HEK293 (cell line): ENCODE data around the gene FTO.
A peak's percentile ranks its signal among the peaks of the same experiment; 100 is the strongest.

ENCODE experiments used
- GLI4 ChIP-seq: fragments of 450-650 bp; formaldehyde crosslinking; IDR thresholded peaks from 2 replicates; pipeline ENCODE4 v1.5.1; 2016; ENCODE audit warnings: missing biosample characterization, missing genetic modification characterization
- GLIS1 ChIP-seq: fragments of 450-650 bp; formaldehyde crosslinking; IDR thresholded peaks from 2 replicates; pipeline ENCODE4 v1.5.1; 2016; ENCODE audit warnings: missing biosample characterization, missing genetic modification characterization
- HOXD13 ChIP-seq: sonication (generic); formaldehyde crosslinking; IDR thresholded peaks from 2 replicates; pipeline ENCODE4 v1.8.0; 2022; ENCODE audit warnings: missing genetic modification reagents, borderline replicate concordance
- KLF1 ChIP-seq: fragments of 450-650 bp; formaldehyde crosslinking; IDR thresholded peaks from 2 replicates; pipeline ENCODE4 v1.5.1; 2016; ENCODE audit warnings: missing biosample characterization, missing genetic modification characterization
- RBAK ChIP-seq: fragments of 450-650 bp; formaldehyde crosslinking; IDR thresholded peaks from 2 replicates; pipeline ENCODE4 v1.5.1; 2016; ENCODE audit warnings: missing biosample characterization, missing genetic modification characterization
- TRIM28 ChIP-seq: IDR thresholded peaks from 2 replicates; pipeline ENCODE4 v1.6.1; 2011; ENCODE audit warnings: low read length, control low read depth, borderline replicate concordance
- WT1 ChIP-seq: fragments of 450-650 bp; formaldehyde crosslinking; IDR thresholded peaks from 2 replicates; pipeline ENCODE4 v1.5.1; 2016; ENCODE audit warnings: missing biosample characterization, missing genetic modification characterization
- ZBTB1 ChIP-seq: fragments of 450-650 bp; formaldehyde crosslinking; IDR thresholded peaks from 2 replicates; pipeline ENCODE4 v1.5.1; 2016; ENCODE audit warnings: missing biosample characterization, missing genetic modification characterization
- ZBTB7A ChIP-seq: fragments of 450-650 bp; formaldehyde crosslinking; IDR thresholded peaks from 2 replicates; pipeline ENCODE4 v1.5.1; 2016; ENCODE audit warnings: low read depth, missing biosample characterization, missing genetic modification characterization
- ZFP41 ChIP-seq: fragments of 450-650 bp; formaldehyde crosslinking; IDR thresholded peaks from 2 replicates; pipeline ENCODE4 v1.5.1; 2016; ENCODE audit warnings: missing biosample characterization, missing genetic modification characterization, borderline replicate concordance
- ZNF174 ChIP-seq: fragments of 450-650 bp; formaldehyde crosslinking; IDR thresholded peaks from 2 replicates; pipeline ENCODE4 v1.5.0; 2017; ENCODE audit warnings: missing biosample characterization, mild to moderate bottlenecking, missing genetic modification characterization
- ZNF2 ChIP-seq: fragments of 450-650 bp; formaldehyde crosslinking; IDR thresholded peaks from 2 replicates; pipeline ENCODE4 v1.5.1; 2016; ENCODE audit warnings: missing biosample characterization, missing genetic modification characterization
- ZNF202 ChIP-seq: fragments of 450-650 bp; formaldehyde crosslinking; IDR thresholded peaks from 2 replicates; pipeline ENCODE4 v1.5.1; 2016; ENCODE audit warnings: missing biosample characterization, missing genetic modification characterization, borderline replicate concordance
- ZNF510 ChIP-seq: fragments of 450-650 bp; formaldehyde crosslinking; IDR thresholded peaks from 2 replicates; pipeline ENCODE4 v1.5.1; 2018; ENCODE audit warnings: mild to moderate bottlenecking, missing genetic modification characterization, missing biosample characterization; ENCODE audit not compliant: insufficient replicate concordance
- ZNF549 ChIP-seq: fragments of 450-650 bp; IDR thresholded peaks from 2 replicates; pipeline ENCODE4 v1.5.1; 2018; ENCODE audit warnings: missing biosample characterization, missing genetic modification characterization, mild to moderate bottlenecking, inconsistent platforms, moderate library complexity
- ZNF585B ChIP-seq: fragments of 450-650 bp; formaldehyde crosslinking; IDR thresholded peaks from 2 replicates; pipeline ENCODE4 v1.5.1; 2016; ENCODE audit warnings: missing biosample characterization, missing genetic modification characterization
- ZNF596 ChIP-seq: fragments of 450-650 bp; IDR thresholded peaks from 2 replicates; pipeline ENCODE4 v1.5.0; 2018; ENCODE audit warnings: missing biosample characterization, mild to moderate bottlenecking, missing genetic modification characterization, moderate library complexity
- ZNF658 ChIP-seq: fragments of 450-650 bp; formaldehyde crosslinking; IDR thresholded peaks from 2 replicates; pipeline ENCODE4; 2016; ENCODE audit warnings: missing biosample characterization, missing genetic modification characterization
- TF ChIP-seq, protein P1 (sequence below): fragments of 450-650 bp; formaldehyde crosslinking; IDR thresholded peaks from 2 replicates; pipeline ENCODE4; 2016; ENCODE audit warnings: missing biosample characterization, missing genetic modification characterization
- TF ChIP-seq, protein P2 (sequence below): fragments of 450-650 bp; formaldehyde crosslinking; IDR thresholded peaks from 2 replicates; pipeline ENCODE4 v1.5.1; 2017; ENCODE audit warnings: missing biosample characterization, missing genetic modification characterization
- TF ChIP-seq, protein P3 (sequence below): fragments of 450-650 bp; formaldehyde crosslinking; IDR thresholded peaks from 2 replicates; pipeline ENCODE4 v1.5.1; 2016; ENCODE audit warnings: missing biosample characterization, missing genetic modification characterization
- TF ChIP-seq, protein P4 (sequence below): fragments of 450-650 bp; formaldehyde crosslinking; IDR thresholded peaks from 2 replicates; pipeline ENCODE4 v1.5.1; 2016; ENCODE audit warnings: missing biosample characterization, missing genetic modification characterization, borderline replicate concordance
- TF ChIP-seq, protein P5 (sequence below): fragments of 450-650 bp; formaldehyde crosslinking; IDR thresholded peaks from 2 replicates; pipeline ENCODE4 v1.5.1; 2016; ENCODE audit warnings: missing biosample characterization, missing genetic modification characterization, borderline replicate concordance
- TF ChIP-seq, protein P6 (sequence below): fragments of 450-650 bp; formaldehyde crosslinking; IDR thresholded peaks from 2 replicates; pipeline ENCODE4 v1.5.1; 2017; ENCODE audit warnings: missing biosample characterization, missing genetic modification characterization

The FTO gene

DNA sequence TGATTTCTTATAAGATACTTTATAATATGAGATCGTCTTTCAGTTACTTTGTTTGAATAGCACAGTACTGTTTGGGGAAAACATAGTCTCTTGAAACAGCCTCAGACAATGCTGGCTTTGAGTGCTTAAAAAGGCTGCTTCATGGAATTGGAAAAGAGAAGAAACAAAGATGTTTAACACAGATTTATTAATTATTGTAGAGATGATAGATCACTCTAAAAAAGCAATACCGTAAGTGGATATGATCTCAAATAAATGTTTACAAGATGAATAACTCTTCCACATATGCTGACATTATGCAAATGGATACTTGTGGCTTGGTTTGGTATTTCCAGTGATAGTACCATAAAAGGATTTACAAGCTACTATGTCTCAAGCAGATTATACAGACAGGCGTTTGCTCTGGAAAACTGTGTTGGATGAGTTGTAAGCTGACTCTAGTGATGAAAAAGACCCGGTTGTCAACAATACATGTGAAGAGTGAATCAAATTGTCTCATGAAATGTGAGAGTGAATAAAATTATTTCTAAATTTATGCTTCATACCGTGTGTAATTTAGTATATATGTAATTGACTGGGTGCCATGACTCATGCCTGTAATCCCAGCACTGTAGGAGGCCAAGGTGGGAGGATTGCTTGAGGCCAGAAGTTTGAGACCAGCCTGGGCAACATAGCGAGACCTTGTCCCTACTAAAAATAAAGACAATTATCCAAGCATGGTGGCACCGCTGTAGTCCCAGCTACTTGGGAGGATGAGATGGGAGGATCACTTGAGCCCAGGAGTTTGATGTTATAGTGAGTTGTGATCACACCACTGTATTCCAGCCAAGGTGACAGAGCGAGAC lies 105.4 kb downstream of the FTO start (continued):
- TF ChIP-seq ZNF549, result no peak
- TF ChIP-seq ZNF585B (tag by site-specific recombination), result no peak
- TF ChIP-seq, protein P1, sequence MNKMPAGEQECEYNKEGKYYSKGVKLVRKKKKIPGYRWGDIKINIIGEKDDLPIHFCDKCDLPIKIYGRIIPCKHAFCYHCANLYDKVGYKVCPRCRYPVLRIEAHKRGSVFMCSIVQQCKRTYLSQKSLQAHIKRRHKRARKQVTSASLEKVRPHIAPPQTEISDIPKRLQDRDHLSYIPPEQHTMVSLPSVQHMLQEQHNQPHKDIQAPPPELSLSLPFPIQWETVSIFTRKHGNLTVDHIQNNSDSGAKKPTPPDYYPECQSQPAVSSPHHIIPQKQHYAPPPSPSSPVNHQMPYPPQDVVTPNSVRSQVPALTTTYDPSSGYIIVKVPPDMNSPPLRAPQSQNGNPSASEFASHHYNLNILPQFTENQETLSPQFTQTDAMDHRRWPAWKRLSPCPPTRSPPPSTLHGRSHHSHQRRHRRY (tag by site-specific recombination), result no peak
- no peak for TF ChIP-seq HOXD13
- TF ChIP-seq, protein P2, sequence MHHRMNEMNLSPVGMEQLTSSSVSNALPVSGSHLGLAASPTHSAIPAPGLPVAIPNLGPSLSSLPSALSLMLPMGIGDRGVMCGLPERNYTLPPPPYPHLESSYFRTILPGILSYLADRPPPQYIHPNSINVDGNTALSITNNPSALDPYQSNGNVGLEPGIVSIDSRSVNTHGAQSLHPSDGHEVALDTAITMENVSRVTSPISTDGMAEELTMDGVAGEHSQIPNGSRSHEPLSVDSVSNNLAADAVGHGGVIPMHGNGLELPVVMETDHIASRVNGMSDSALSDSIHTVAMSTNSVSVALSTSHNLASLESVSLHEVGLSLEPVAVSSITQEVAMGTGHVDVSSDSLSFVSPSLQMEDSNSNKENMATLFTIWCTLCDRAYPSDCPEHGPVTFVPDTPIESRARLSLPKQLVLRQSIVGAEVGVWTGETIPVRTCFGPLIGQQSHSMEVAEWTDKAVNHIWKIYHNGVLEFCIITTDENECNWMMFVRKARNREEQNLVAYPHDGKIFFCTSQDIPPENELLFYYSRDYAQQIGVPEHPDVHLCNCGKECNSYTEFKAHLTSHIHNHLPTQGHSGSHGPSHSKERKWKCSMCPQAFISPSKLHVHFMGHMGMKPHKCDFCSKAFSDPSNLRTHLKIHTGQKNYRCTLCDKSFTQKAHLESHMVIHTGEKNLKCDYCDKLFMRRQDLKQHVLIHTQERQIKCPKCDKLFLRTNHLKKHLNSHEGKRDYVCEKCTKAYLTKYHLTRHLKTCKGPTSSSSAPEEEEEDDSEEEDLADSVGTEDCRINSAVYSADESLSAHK, result peak; percentile 55; the same call in 1 of the 2 replicates
- TF ChIP-seq, protein P3, sequence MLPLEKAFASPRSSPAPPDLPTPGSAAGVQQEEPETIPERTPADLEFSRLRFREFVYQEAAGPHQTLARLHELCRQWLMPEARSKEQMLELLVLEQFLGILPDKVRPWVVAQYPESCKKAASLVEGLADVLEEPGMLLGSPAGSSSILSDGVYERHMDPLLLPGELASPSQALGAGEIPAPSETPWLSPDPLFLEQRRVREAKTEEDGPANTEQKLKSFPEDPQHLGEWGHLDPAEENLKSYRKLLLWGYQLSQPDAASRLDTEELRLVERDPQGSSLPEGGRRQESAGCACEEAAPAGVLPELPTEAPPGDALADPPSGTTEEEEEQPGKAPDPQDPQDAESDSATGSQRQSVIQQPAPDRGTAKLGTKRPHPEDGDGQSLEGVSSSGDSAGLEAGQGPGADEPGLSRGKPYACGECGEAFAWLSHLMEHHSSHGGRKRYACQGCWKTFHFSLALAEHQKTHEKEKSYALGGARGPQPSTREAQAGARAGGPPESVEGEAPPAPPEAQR (tag by site-specific recombination), result no peak
- peak; percentile 51; the same call in 1 of the 2 replicates for TF ChIP-seq WT1 (tag by site-specific recombination)
- TF ChIP-seq ZNF174, result no peak
- no peak for TF ChIP-seq ZFP41 (tag by site-specific recombination)
- peak; percentile 78; the same call in 1 of the 2 replicates for TF ChIP-seq ZNF202 (tag by site-specific recombination)
- TF ChIP-seq ZNF658 (tag by site-specific recombination), result no peak
- no peak for TF ChIP-seq ZBTB1 (tag by site-specific recombination)
- TF ChIP-seq, protein P4, sequence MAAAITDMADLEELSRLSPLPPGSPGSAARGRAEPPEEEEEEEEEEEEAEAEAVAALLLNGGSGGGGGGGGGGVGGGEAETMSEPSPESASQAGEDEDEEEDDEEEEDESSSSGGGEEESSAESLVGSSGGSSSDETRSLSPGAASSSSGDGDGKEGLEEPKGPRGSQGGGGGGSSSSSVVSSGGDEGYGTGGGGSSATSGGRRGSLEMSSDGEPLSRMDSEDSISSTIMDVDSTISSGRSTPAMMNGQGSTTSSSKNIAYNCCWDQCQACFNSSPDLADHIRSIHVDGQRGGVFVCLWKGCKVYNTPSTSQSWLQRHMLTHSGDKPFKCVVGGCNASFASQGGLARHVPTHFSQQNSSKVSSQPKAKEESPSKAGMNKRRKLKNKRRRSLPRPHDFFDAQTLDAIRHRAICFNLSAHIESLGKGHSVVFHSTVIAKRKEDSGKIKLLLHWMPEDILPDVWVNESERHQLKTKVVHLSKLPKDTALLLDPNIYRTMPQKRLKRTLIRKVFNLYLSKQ, result no peak
- TF ChIP-seq ZNF596 (tag by site-specific recombination), result no peak
- peak; percentile 38; the same call in 1 of the 2 replicates for TF ChIP-seq GLIS1 (tag by site-specific recombination)
- TF ChIP-seq KLF1, result no peak
- TF ChIP-seq TRIM28, result no peak
- TF ChIP-seq ZBTB7A (tag by site-specific recombination), result no peak
- TF ChIP-seq ZNF510 (tag by site-specific recombination), result no peak
- TF ChIP-seq GLI4, result no peak
- TF ChIP-seq RBAK, result no peak
- TF ChIP-seq, protein P5, sequence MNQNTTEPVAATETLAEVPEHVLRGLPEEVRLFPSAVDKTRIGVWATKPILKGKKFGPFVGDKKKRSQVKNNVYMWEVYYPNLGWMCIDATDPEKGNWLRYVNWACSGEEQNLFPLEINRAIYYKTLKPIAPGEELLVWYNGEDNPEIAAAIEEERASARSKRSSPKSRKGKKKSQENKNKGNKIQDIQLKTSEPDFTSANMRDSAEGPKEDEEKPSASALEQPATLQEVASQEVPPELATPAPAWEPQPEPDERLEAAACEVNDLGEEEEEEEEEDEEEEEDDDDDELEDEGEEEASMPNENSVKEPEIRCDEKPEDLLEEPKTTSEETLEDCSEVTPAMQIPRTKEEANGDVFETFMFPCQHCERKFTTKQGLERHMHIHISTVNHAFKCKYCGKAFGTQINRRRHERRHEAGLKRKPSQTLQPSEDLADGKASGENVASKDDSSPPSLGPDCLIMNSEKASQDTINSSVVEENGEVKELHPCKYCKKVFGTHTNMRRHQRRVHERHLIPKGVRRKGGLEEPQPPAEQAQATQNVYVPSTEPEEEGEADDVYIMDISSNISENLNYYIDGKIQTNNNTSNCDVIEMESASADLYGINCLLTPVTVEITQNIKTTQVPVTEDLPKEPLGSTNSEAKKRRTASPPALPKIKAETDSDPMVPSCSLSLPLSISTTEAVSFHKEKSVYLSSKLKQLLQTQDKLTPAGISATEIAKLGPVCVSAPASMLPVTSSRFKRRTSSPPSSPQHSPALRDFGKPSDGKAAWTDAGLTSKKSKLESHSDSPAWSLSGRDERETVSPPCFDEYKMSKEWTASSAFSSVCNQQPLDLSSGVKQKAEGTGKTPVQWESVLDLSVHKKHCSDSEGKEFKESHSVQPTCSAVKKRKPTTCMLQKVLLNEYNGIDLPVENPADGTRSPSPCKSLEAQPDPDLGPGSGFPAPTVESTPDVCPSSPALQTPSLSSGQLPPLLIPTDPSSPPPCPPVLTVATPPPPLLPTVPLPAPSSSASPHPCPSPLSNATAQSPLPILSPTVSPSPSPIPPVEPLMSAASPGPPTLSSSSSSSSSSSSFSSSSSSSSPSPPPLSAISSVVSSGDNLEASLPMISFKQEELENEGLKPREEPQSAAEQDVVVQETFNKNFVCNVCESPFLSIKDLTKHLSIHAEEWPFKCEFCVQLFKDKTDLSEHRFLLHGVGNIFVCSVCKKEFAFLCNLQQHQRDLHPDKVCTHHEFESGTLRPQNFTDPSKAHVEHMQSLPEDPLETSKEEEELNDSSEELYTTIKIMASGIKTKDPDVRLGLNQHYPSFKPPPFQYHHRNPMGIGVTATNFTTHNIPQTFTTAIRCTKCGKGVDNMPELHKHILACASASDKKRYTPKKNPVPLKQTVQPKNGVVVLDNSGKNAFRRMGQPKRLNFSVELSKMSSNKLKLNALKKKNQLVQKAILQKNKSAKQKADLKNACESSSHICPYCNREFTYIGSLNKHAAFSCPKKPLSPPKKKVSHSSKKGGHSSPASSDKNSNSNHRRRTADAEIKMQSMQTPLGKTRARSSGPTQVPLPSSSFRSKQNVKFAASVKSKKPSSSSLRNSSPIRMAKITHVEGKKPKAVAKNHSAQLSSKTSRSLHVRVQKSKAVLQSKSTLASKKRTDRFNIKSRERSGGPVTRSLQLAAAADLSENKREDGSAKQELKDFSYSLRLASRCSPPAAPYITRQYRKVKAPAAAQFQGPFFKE (tag by site-specific recombination), result no peak
- TF ChIP-seq ZNF2 (tag by site-specific recombination), result no peak
- TF ChIP-seq, protein P6, sequence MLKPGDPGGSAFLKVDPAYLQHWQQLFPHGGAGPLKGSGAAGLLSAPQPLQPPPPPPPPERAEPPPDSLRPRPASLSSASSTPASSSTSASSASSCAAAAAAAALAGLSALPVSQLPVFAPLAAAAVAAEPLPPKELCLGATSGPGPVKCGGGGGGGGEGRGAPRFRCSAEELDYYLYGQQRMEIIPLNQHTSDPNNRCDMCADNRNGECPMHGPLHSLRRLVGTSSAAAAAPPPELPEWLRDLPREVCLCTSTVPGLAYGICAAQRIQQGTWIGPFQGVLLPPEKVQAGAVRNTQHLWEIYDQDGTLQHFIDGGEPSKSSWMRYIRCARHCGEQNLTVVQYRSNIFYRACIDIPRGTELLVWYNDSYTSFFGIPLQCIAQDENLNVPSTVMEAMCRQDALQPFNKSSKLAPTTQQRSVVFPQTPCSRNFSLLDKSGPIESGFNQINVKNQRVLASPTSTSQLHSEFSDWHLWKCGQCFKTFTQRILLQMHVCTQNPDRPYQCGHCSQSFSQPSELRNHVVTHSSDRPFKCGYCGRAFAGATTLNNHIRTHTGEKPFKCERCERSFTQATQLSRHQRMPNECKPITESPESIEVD (tag by site-specific recombination), result peak; percentile 42; the same call in 1 of the 2 replicates
